Measurements from ENCODE around the gene INSYN1. TPM values are rescaled to one million over a fixed set of nuclear protein-coding genes. Genes with fewer than 3 reads are reported as not detected.
"Not testable (repeated sequence)": the region's sequence is repeated elsewhere in the genome, so short reads cannot be mapped to it uniquely, and the experiment has no call there.

The INSYN1 gene
- total and polyA plus RNA-seq, 2 donors (not counting 1 experiment from before 2014, with no cell fraction given), result not detected

DNA sequence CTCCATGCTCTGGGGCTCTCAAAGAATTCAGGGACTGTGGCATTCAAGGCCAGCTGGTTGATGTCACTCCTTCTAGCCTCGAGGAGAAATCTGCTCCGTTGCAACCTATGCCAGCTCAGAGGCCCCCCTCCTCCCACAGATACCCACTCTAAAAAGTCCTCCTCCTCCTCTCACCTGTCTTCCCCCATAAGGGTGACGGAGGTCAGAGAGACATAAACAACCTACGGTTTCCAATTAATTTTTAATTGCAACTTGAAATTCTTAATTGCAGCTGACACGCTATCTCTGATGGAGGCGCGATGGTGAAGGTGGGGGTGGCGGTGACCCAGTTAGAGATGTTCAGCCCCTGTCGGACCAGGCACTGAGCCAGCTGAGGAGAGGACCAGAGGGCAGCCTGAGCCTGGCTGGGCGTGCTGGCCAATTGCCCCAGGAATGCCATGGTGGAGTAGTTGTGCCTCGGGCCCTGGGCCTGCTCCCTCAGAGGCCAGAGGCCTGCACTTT, 43.2 kb upstream of the INSYN1 start:
- CTCF ChIA-PET, result no interaction called here
- DNase-seq (no peak), ATAC-seq (ENCODE audit: low read depth) (no peak)
- no peaks in the 10 kb centered on the region for H3K4me1 ChIP-seq (ENCODE audit: control insufficient read depth in 2 of 2, insufficient read depth in 2 of 2, low read length in 2 of 2)
- H3K27ac ChIP-seq (ENCODE audit: low read length in 2 of 2), result no peak overlapping the region
- H4K20me1 ChIP-seq (ENCODE audit: control insufficient read depth, insufficient read depth, low read length, poor library complexity, severe bottlenecking), result no peaks in the 10 kb centered on the region
- no peaks in the 10 kb centered on the region for H3K4me1 Mint-ChIP-seq
- intact Hi-C loops (cut with micrococcal nuclease), result no loop called here
- H3K4me3 Mint-ChIP-seq, result no peak overlapping the region
- POLR2A ChIA-PET, result no interaction called here
- no peaks in the 10 kb centered on the region for H3K36me3 ChIP-seq (replicated peaks in 1 of 2; ENCODE audit: control extremely low read depth in 1 of 2, control insufficient read depth in 1 of 2, extremely low read depth in 1 of 2, insufficient read depth in 2 of 2, low read length in 1 of 2)
- H3K4me3 ChIP-seq (ENCODE audit: control extremely low read depth in 1 of 5, extremely low read depth in 1 of 5, insufficient read depth in 1 of 5, low read depth in 2 of 5, low read length in 4 of 5), result no peak overlapping the region
- H3K9me3 ChIP-seq (ENCODE audit: control extremely low read depth in 1 of 3, control insufficient read depth in 2 of 3, insufficient read depth in 1 of 3, low read length in 2 of 3), result no peaks in the 10 kb centered on the region
- no peak overlapping the region for H3K4me2 ChIP-seq (replicated peaks; ENCODE audit: low read depth, low read length, poor library complexity, severe bottlenecking)
- H3K27ac Mint-ChIP-seq, result no peak overlapping the region
- H3K79me2 ChIP-seq (ENCODE audit: control insufficient read depth, insufficient read depth, low read length), result no peaks in the 10 kb centered on the region
- no peak overlapping the region for H3K9ac ChIP-seq (ENCODE audit: low read length)
- peaks cover 12% of the 10 kb centered on the region for H3K27me3 Mint-ChIP-seq
- H2AFZ ChIP-seq (ENCODE audit: insufficient read depth, low read depth, low read length, poor library complexity, severe bottlenecking), result no peak overlapping the region
- WGBS (ENCODE audit: insufficient coverage), result 89% methylated on average over 10 of the region's 11 CpGs
- H3K27me3 ChIP-seq (replicated peaks in 1 of 4; ENCODE audit: control extremely low read depth in 1 of 4, control insufficient read depth in 3 of 4, insufficient read depth in 4 of 4, low read length in 3 of 4), result peaks cover 0 to 3% (median 0%) of the 10 kb centered on the region in 4 experiments
- TF ChIP-seq CTCF (IDR thresholded peaks at IDR 0.05) (no peak), EZH2 (IDR thresholded peaks at IDR 0.05; ENCODE audit: borderline replicate concordance, insufficient read depth, low read depth, low read length, poor library complexity, severe bottlenecking) (no peak)
- no peaks in the 10 kb centered on the region for H3K9me3 Mint-ChIP-seq (ENCODE audit: insufficient read depth)

- Histone ChIP-seq H3K36me3 (replicated peaks in 1 of 2; ENCODE audit: control extremely low read depth in 1 of 2, control insufficient read depth in 1 of 2, extremely low read depth in 1 of 2, insufficient read depth in 2 of 2, low read length in 1 of 2) (no peaks in the 10 kb centered on the region), H3K79me2 (ENCODE audit: control insufficient read depth, insufficient read depth, low read length) (no peaks in the 10 kb centered on the region), H2AFZ (ENCODE audit: insufficient read depth, low read depth, low read length, poor library complexity, severe bottlenecking) (no peak overlapping the region), H3K4me3 (ENCODE audit: control extremely low read depth in 1 of 5, extremely low read depth in 1 of 5, insufficient read depth in 1 of 5, low read depth in 2 of 5, low read length in 4 of 5) (no peak overlapping the region), H3K27me3 (replicated peaks in 1 of 4; ENCODE audit: control extremely low read depth in 1 of 4, control insufficient read depth in 3 of 4, insufficient read depth in 4 of 4, low read length in 3 of 4) (peaks cover 0 to 5% (median 0%) of the 10 kb centered on the region in 4 experiments), H3K9ac (ENCODE audit: low read length) (no peak overlapping the region), H3K27ac (ENCODE audit: low read length in 2 of 2) (no peak overlapping the region), H4K20me1 (ENCODE audit: control insufficient read depth, insufficient read depth, low read length, poor library complexity, severe bottlenecking) (no peaks in the 10 kb centered on the region), H3K4me1 (ENCODE audit: control insufficient read depth in 2 of 2, insufficient read depth in 2 of 2, low read length in 2 of 2) (no peaks in the 10 kb centered on the region), H3K9me3 (ENCODE audit: control extremely low read depth in 1 of 3, control insufficient read depth in 2 of 3, insufficient read depth in 1 of 3, low read length in 2 of 3) (no peaks in the 10 kb centered on the region), H3K4me2 (replicated peaks; ENCODE audit: low read depth, low read length, poor library complexity, severe bottlenecking) (no peak overlapping the region)
- Mint-ChIP-seq H3K4me1 (no peaks in the 10 kb centered on the region), H3K27me3 (peaks cover 11% of the 10 kb centered on the region), H3K4me3 (no peak overlapping the region), H3K27ac (no peak overlapping the region), H3K9me3 (ENCODE audit: insufficient read depth) (no peaks in the 10 kb centered on the region)
- CTCF ChIA-PET, result no interaction called here
- POLR2A ChIA-PET, result no interaction called here
- WGBS (ENCODE audit: insufficient coverage), result 91% methylated on average over 4 of the region's 6 CpGs
- intact Hi-C loops (cut with micrococcal nuclease), result no loop called here
- DNase-seq (no peak), ATAC-seq (ENCODE audit: low read depth) (no peak)
- TF ChIP-seq CTCF (IDR thresholded peaks at IDR 0.05) (no peak), EZH2 (IDR thresholded peaks at IDR 0.05; ENCODE audit: borderline replicate concordance, insufficient read depth, low read depth, low read length, poor library complexity, severe bottlenecking) (no peak)
These were observed 41.4 kb upstream of the INSYN1 start for GRCh38 chr15:73794443-73795133.

GRCh38 chr15:73792899-73793541, 39.9 kb upstream of the INSYN1 start:
- H3K9ac ChIP-seq (ENCODE audit: low read length); H3K4me3 Mint-ChIP-seq; H3K9me3 Mint-ChIP-seq (ENCODE audit: insufficient read depth); CTCF ChIA-PET; H3K4me1 ChIP-seq (ENCODE audit: control insufficient read depth in 2 of 2, insufficient read depth in 2 of 2, low read length in 2 of 2); H3K27me3 ChIP-seq (replicated peaks in 1 of 4; ENCODE audit: control extremely low read depth in 1 of 4, control insufficient read depth in 3 of 4, insufficient read depth in 4 of 4, low read length in 3 of 4); H3K9me3 ChIP-seq (ENCODE audit: control extremely low read depth in 1 of 3, control insufficient read depth in 2 of 3, insufficient read depth in 1 of 3, low read length in 2 of 3); ATAC-seq (ENCODE audit: low read depth); H3K4me1 Mint-ChIP-seq; H2AFZ ChIP-seq (ENCODE audit: insufficient read depth, low read depth, low read length, poor library complexity, severe bottlenecking); H3K36me3 ChIP-seq (replicated peaks in 1 of 2; ENCODE audit: control extremely low read depth in 1 of 2, control insufficient read depth in 1 of 2, extremely low read depth in 1 of 2, insufficient read depth in 2 of 2, low read length in 1 of 2); DNase-seq; H3K27ac ChIP-seq (ENCODE audit: low read length in 2 of 2); H3K27me3 Mint-ChIP-seq; H3K4me3 ChIP-seq (ENCODE audit: control extremely low read depth in 1 of 5, extremely low read depth in 1 of 5, insufficient read depth in 1 of 5, low read depth in 2 of 5, low read length in 4 of 5); H3K79me2 ChIP-seq (ENCODE audit: control insufficient read depth, insufficient read depth, low read length); intact Hi-C loops (cut with micrococcal nuclease); H3K27ac Mint-ChIP-seq; H4K20me1 ChIP-seq (ENCODE audit: control insufficient read depth, insufficient read depth, low read length, poor library complexity, severe bottlenecking); POLR2A ChIA-PET; H3K4me2 ChIP-seq (replicated peaks; ENCODE audit: low read depth, low read length, poor library complexity, severe bottlenecking): not testable (repeated sequence)
- 91% methylated on average over 4 of the region's 8 CpGs for WGBS (ENCODE audit: insufficient coverage)
